ENCODE results near the gene PYY.
"Not testable (repeated sequence)": the region's sequence is repeated elsewhere in the genome, so short reads cannot be mapped to it uniquely, and the experiment has no call there.

PYY gene

DNA sequence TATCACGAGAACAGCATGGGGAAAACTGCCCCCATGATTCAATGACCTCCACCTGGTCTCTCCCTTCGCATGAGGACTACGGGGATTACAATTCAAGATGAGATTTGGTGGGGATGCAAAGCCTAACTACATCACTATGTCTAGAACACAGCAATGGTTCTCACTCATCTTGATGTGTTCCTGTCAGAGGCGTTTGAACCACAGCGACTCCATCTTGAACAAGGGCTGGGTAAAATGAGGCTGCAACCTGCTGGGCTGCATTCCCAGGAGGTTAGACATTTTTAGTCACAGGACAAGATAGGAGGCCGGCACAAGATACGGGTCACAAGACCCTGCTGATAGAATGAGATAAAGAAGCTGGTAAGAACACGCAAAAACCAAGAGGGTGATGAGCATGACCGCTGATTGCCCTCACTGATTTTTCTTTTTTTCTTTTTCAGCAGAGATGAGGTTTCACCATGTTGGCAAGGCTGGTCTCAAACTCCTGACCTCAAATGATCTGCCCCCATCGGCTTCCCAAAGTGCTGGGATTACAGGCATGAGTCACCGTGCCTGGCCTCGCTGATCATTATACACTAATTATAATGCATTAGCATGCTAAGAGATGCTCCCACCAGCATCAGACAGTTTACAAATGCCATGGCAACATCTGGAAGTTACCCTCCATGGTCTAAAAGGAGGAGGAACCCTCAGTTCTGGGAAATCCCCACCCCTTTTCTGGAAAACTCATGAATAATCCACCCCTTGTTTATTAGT lies 8.5 kb downstream of the PYY start:
- DNase-seq: no peak

DNA sequence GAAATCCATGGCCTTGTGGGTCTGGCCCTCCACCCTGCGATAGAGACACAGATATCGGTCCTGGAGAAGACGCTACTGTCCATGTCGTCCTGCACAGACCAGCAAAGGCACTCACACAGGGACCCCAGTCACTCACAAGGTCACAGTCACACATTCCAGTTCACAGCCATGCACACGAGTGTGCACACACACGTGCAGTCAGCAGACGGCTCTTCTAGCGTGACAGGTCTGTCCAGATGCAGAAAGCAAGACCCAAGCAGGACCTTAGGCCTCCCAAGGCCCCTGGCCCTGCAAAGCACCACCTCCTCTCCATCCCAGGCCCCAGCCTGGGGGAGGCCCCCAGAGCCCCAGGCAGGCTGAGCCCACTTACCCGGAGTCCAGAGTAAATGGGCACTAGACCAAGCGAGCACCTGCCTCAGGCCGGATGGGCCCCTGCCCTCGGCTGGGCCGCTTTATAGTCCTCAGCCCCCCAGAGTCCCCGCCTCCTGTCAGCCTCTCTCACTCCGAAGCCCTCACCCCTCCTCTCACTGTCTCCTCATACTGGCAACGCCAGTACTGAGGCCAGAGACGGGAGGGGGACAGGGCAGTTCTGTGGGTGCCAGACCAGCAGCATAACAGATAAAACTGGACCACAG lies 11.6 kb downstream of the PYY start, which contains the start of gene PPY:
Gene PPY (minus strand): TSS at position 426 of the 635 bp plus-strand sequence. CDS start 822 bp downstream, outside the sequence.
- no peak for DNase-seq

GRCh38 chr17:43940630-43941029 lies 13.1 kb downstream of the PYY start:
- peak; percentile 65 for DNase-seq

GRCh38 chr17:43939886-43940285 lies 13.9 kb downstream of the PYY start:
- DNase-seq: no peak

- DNase-seq: peak; percentile 35
Observed at GRCh38 chr17:43939452-43939851, 14.3 kb downstream of the PYY start.

DNA sequence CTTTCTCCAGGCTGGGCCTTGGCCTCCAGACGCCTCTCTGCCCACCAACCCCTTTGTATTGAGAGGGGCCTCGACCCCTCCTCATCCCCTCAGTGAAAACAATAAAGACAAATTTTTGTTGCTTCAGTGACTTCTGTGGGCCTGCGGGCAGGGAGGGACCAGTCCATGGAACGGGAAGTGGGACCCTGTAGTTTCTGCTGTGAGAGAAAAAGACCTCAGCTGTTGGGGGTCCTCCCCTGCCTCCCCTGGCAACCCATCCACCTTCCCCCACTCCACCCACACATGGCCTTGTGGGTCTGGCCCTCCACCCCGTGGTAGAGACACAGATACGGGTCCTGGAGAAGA lies 14.9 kb downstream of the PYY start:
- no peak for DNase-seq

- DNase-seq: no peak
Observed at GRCh38 chr17:43936434-43936833, 17.3 kb downstream of the PYY start.

DNA sequence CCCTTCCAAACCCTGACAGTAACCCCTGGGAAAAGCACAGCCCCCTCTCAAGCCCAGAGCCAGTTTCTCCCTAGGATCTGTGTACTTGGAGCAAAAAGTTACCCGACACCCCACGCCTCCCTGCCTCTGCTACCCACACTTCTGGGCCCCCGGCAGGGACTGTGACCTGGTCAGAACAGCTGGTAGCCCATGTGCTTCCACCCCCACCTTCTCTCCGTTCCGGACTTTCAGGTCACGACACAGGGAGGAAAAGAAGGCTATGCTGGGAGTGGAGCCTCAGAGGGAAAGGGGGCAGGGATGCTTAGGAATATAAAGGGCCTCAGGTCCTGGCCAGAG lies 17.8 kb downstream of the PYY start:
- DNase-seq: no peak

GRCh38 chr17:43935204-43935925 lies 18.4 kb downstream of the PYY start:
- no peak for DNase-seq

GRCh38 chr17:43932923-43933322 lies 20.8 kb downstream of the PYY start:
- no peak for DNase-seq

DNA sequence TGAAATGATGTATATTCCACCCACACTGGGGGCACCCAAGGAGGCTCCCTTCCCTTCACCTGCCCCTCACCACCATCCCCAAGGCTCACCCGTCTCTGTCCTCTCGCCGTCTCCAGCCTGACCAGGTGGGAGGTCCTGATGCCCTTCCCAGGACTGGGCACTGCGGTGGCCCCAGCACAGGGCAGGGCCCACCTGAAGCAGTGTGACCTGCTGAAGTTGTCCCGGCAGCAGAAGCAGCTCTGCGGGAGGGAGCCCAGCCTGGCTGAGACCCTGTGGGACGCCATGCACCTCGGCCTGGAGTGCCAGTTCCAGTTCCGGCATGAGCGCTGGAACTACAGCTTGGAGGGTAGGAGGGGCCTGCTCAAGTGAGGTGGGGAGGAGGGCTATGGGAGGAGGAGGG lies 21.4 kb downstream of the PYY start:
- DNase-seq: no peak

DNA sequence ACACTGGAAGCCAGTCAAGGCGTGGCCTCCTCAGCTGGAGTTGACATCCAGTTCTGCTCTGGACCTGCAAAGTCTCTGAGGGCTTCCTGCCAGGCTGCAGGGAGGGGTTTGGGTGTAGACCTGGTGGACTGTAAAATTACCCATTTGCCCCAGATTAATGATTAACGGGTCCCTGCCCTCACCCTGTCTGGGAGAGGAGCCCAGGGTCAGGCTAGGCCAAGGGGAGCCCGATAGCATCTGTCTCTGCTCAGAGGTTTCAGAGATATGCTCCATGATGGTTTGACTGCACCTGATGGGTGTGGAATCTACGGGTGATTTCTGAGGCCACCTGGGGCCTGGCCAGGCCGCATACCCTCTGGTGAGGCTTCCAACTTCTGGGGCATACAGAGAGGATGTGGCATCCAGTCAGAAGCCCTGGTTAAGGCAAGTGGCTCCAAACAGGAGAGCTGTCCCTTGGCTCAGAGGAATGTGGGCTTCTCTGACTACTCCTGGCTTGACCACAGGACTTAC lies 22.6 kb downstream of the PYY start:
- peak; percentile 88 for DNase-seq

- no peak for DNase-seq
Observed at GRCh38 chr17:43928609-43929008, 25.1 kb downstream of the PYY start.

DNA sequence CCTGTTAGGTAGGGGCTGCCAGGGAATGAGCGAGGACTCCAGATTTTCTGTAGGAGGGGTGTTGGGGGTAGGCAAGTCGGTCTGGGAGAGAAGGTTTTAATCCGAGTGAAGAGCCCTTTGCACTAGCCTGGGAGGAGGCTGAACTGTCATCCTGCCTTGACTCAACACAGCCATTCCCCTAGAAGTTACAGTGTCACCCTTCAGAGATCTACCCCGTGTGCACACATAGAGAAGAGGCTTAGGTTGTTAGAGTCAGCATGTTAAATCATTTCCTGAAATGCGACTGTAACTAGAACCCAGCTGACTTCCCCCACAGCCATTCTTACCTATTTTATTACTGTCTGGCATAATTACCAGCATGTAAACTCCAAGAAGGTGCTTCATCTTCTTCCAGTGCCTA lies 25.8 kb downstream of the PYY start:
- DNase-seq: not testable (repeated sequence)

DNA sequence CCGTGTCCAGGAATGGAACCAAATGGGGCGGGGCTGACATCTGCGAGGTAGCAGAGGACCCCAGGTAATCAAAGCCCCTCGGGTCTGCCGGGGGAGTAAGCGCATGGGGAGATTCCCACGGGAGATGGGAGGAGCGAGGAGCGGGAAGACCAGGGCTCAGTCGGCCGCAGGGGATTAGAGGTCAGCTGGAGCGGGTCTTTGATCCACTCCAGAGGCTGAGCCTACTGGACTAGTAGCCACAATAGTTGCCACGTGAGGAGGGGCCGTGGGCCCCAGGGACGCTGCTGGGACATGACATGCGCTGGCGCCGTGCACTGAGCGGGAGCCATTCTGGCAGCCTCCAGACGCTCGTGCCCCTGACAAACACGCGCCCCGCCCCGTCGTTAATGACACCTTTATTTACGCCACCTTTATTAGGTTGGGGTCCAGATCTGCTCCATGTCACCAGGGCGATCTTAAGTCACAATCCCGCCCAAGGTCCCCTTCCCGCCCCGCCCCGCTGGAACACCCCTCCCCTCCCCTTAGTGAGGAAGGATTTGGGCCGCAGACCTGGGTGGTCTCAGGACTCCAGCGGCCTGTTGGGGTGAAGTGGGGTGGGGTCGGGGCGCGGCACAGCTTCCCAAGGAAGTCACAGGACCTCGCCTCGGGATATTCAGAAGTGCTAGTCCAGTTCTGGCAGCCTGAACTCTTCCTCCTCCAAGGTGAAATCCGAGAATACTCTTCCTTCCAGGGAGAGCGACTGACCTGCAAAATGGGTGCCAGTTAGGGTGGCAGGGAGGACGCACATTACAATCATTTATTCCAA lies 26.5 kb downstream of the PYY start:
- peak; percentile 52 for DNase-seq

GRCh38 chr17:43924558-43924957 lies 29.2 kb downstream of the PYY start:
- DNase-seq: no peak

GRCh38 chr17:43920500-43921095 lies 33.1 kb downstream of the PYY start:
- no peak for DNase-seq

GRCh38 chr17:43918026-43918389 lies 35.7 kb downstream of the PYY start:
- no peak for DNase-seq

GRCh38 chr17:43917348-43918025 lies 36.3 kb downstream of the PYY start:
- DNase-seq: peak; percentile 36

DNA sequence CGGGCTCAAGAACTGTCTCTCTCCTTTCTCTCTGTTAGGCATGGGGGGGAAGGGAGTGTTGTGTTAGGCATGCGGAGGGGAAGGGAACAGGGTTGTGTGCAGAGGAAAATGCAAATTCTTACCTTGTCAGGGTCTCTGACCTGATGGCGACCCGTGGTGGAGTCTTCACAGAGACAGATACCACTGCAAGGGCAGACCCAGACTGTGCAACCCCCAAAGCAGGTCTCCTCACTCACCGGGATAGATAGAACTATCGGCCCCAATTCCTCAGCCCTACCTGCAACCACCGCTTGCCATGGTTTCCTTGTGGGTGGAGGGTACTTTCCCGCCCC lies 36.8 kb downstream of the PYY start:
- no peak for DNase-seq

GRCh38 chr17:43916385-43916784 lies 37.4 kb downstream of the PYY start:
- no peak for DNase-seq

GRCh38 chr17:43915559-43915958 lies 38.2 kb downstream of the PYY start:
- no peak for DNase-seq

Data from DMS53 (cell line).